Urothelium cell line (cell line): ENCODE measurements around the gene LMO7.
"Not testable (repeated sequence)": the region's sequence is repeated elsewhere in the genome, so short reads cannot be mapped to it uniquely, and the experiment has no call there.

Source experiments
- DNase-seq: peaks from one replicate; pipeline ENCODE4 v3.0.0; 2011; ENCODE audit warnings: low spot score, mixed read lengths
- FAIRE-seq: peaks from 2 replicates; lab custom pipeline; 2011; peaks lifted over from hg19 to GRCh38; lab: Jason Lieb, UNC

Gene LMO7

GRCh38 chr13:75738841-75739240, 102.7 kb downstream of the LMO7 start:
- FAIRE-seq: no peak
- DNase-seq: no peak

GRCh38 chr13:75739244-75739868, 103.2 kb downstream of the LMO7 start:
- no peak for DNase-seq
- FAIRE-seq: no peak

- no peak for DNase-seq
- no peak for FAIRE-seq
Observed at GRCh38 chr13:75740031-75740430, 103.9 kb downstream of the LMO7 start.

- not testable (repeated sequence) for FAIRE-seq, DNase-seq
Observed at GRCh38 chr13:75743072-75743471, 106.9 kb downstream of the LMO7 start.

GRCh38 chr13:75744127-75744526, 108.0 kb downstream of the LMO7 start:
- FAIRE-seq: no peak
- no peak for DNase-seq

- FAIRE-seq: no peak
Observed at GRCh38 chr13:75745387-75745786, 109.3 kb downstream of the LMO7 start.

GRCh38 chr13:75748874-75749273, 112.7 kb downstream of the LMO7 start:
- FAIRE-seq (no peak), DNase-seq (no peak)

More at GRCh38 chr13:75745387-75745786, 109.3 kb downstream of the LMO7 start:
- DNase-seq: no peak

GRCh38 chr13:75749407-75749806, 113.3 kb downstream of the LMO7 start:
- DNase-seq (no peak), FAIRE-seq (no peak)

- FAIRE-seq (no peak), DNase-seq (no peak)
Observed at GRCh38 chr13:75751350-75751749, 115.2 kb downstream of the LMO7 start.

- FAIRE-seq (no peak), DNase-seq (no peak)
Observed at GRCh38 chr13:75752826-75753225, 116.7 kb downstream of the LMO7 start.

GRCh38 chr13:75754936-75755335, 118.8 kb downstream of the LMO7 start:
- DNase-seq: no peak
- no peak for FAIRE-seq

GRCh38 chr13:75757336-75757735, 121.2 kb downstream of the LMO7 start:
- no peak for DNase-seq
- FAIRE-seq: no peak

- DNase-seq (no peak), FAIRE-seq (no peak)
Observed at GRCh38 chr13:75759531-75759930, 123.4 kb downstream of the LMO7 start.

- DNase-seq (no peak), FAIRE-seq (no peak)
Observed at GRCh38 chr13:75760131-75761021, 124.2 kb downstream of the LMO7 start.

- FAIRE-seq (no peak), DNase-seq (no peak)
Observed at GRCh38 chr13:75761369-75761768, 125.2 kb downstream of the LMO7 start.

- FAIRE-seq: no peak
Observed at GRCh38 chr13:75762076-75762937, 126.2 kb downstream of the LMO7 start.

GRCh38 chr13:75762955-75763354, 126.8 kb downstream of the LMO7 start:
- FAIRE-seq (no peak), DNase-seq (no peak)

More at GRCh38 chr13:75762076-75762937, 126.2 kb downstream of the LMO7 start:
- DNase-seq: no peak

GRCh38 chr13:75763512-75763911, 127.4 kb downstream of the LMO7 start:
- DNase-seq (no peak), FAIRE-seq (no peak)

GRCh38 chr13:75764251-75764925, 128.3 kb downstream of the LMO7 start:
- no peak for FAIRE-seq

GRCh38 chr13:75764926-75765310, 128.8 kb downstream of the LMO7 start:
- FAIRE-seq: no peak

More at GRCh38 chr13:75764251-75764925, 128.3 kb downstream of the LMO7 start:
- DNase-seq: no peak

GRCh38 chr13:75766636-75767035, 130.5 kb downstream of the LMO7 start:
- DNase-seq: no peak
- FAIRE-seq: no peak

More at GRCh38 chr13:75764926-75765310, 128.8 kb downstream of the LMO7 start:
- no peak for DNase-seq
